ENCODE measurements around the gene MEAF6. TPM values are rescaled to one million over a fixed set of nuclear protein-coding genes. Genes with fewer than 3 reads are reported as not detected.
A peak's percentile ranks its signal among the peaks of the same experiment; 100 is the strongest.

MEAF6 gene
- total RNA-seq, 6 donors from 2014 or later, result 59.9 to 131 (median 75.1) TPM

GRCh38 chr1:37482796-37483744 lies 31.5 kb downstream of the MEAF6 start:
- DNase-seq (peak in 1 of 2 donors; percentile 65), ATAC-seq (ENCODE audit: low FRiP score in 2 of 2) (no peak)
- H3K4me3 ChIP-seq, result no peak overlapping the region
- 94 to 97% methylated on average over 12 to 28 of the region's 29 CpGs for WGBS, 2 donors
- H3K4me1 ChIP-seq, result peaks cover 71 to 82% (median 77%) of the 10 kb centered on the region in 4 donors
- no peaks in the 10 kb centered on the region for H3K27me3 ChIP-seq
- no peaks in the 10 kb centered on the region for H3K9me3 ChIP-seq
- no peak for TF ChIP-seq POLR2AphosphoS5 (IDR thresholded peaks at IDR 0.05)
- H3K36me3 ChIP-seq, result peaks cover 18 to 62% (median 48%) of the 10 kb centered on the region in 4 donors
- peak overlapping the region; percentile 33 to 99 (median 89) for H3K27ac ChIP-seq

GRCh38 chr1:37482004-37482785 lies 32.4 kb downstream of the MEAF6 start:
- peak in 1 of 2 donors; percentile 48 for DNase-seq
- H3K27me3 ChIP-seq, result no peaks in the 10 kb centered on the region
- no peak overlapping the region for H3K4me3 ChIP-seq
- H3K36me3 ChIP-seq, result peaks cover 18 to 70% (median 53%) of the 10 kb centered on the region in 4 donors
- H3K4me1 ChIP-seq, result peaks cover 73 to 83% (median 79%) of the 10 kb centered on the region in 4 donors
- TF ChIP-seq POLR2AphosphoS5 (IDR thresholded peaks at IDR 0.05) (no peak), EP300 (IDR thresholded peaks at IDR 0.05) (no peak), CTCF (IDR thresholded peaks at IDR 0.05) (no peak), POLR2A (IDR thresholded peaks at IDR 0.05) (no peak)
- 93 to 94% methylated on average over 13 to 18 of the region's 18 CpGs for WGBS, 2 donors
- peak overlapping the region; percentile 16 to 99 (median 96) for H3K27ac ChIP-seq
- H3K9me3 ChIP-seq, result no peaks in the 10 kb centered on the region
- no peak for ATAC-seq (ENCODE audit: low FRiP score in 2 of 2)

DNA sequence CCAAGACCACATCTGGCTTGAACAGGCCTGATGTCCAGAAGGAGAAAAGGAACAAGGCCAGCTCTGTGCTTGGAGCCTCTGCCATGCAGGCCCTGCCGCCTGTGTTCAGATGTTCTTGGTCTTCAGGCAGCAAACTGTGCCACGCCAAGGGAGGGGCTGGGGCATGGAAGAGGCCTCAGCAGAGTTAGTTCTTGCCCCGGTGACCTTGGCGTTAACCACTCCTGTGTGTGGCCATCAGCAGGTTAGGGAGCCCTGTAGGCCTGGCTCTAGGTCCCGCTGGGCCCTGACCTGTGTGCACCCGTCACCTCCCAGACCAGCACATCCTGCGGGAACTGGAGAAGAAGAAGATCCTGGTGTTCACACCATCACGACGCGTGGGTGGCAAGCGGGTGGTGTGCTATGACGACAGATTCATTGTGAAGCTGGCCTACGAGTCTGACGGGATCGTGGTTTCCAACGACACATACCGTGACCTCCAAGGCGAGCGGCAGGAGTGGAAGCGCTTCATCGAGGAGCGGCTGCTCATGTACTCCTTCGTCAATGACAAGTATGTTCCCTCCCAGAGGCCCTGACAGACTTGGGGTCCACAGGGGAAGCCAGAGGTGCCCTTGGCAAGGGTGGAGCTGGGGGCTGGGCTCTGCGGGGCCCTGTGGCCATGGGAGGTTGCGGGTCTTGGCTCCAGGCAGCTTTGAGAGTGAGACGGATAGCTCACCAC lies 33.1 kb downstream of the MEAF6 start:
- TF ChIP-seq EP300 (IDR thresholded peaks at IDR 0.05) (no peak), POLR2AphosphoS5 (IDR thresholded peaks at IDR 0.05) (peak; percentile 18 to 45)
- Histone ChIP-seq H3K4me1 (peaks cover 73 to 83% (median 79%) of the 10 kb centered on the region in 4 donors), H3K27me3 (no peaks in the 10 kb centered on the region), H3K36me3 (peaks cover 18 to 74% (median 53%) of the 10 kb centered on the region in 4 donors), H3K4me3 (no peak overlapping the region), H3K27ac (peak overlapping the region; percentile 96 to 99 (median 96)), H3K9me3 (no peaks in the 10 kb centered on the region)
- DNase-seq (peak in 1 of 2 donors; percentile 55), ATAC-seq (ENCODE audit: low FRiP score in 2 of 2) (no peak)
- 83 to 86% methylated on average over 22 to 26 of the region's 26 CpGs for WGBS, 2 donors

GRCh38 chr1:37480581-37481288 lies 33.8 kb downstream of the MEAF6 start:
- ATAC-seq (ENCODE audit: low FRiP score in 2 of 2) (no peak), DNase-seq (no peak)
- Histone ChIP-seq H3K36me3 (peaks cover 18 to 81% (median 55%) of the 10 kb centered on the region in 4 donors), H3K27me3 (no peaks in the 10 kb centered on the region), H3K27ac (peak overlapping the region; percentile 96 to 99 (median 96)), H3K4me3 (no peak overlapping the region), H3K9me3 (no peaks in the 10 kb centered on the region), H3K4me1 (peaks cover 73 to 83% (median 79%) of the 10 kb centered on the region in 4 donors)
- 84 to 88% methylated on average over 6 to 10 of the region's 10 CpGs for WGBS, 2 donors
- TF ChIP-seq CTCF (IDR thresholded peaks at IDR 0.05), result no peak

DNA sequence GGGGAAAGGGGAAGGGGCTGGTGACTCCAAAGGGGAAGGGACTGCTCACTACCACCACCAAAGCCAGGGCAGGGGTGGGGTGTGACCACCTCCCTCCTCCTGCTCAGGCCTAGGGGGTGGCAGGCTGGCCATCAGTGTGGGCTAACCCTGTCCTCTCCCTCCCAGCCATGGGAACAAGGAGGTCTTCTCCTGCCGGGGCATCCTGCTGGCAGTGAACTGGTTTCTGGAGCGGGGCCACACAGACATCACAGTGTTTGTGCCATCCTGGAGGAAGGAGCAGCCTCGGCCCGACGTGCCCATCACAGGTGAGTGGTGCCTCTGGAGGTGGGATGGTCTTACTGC lies 34.5 kb downstream of the MEAF6 start:
- Histone ChIP-seq H3K27ac (peak overlapping the region; percentile 96 to 99 (median 96)), H3K4me3 (peak overlapping the region in 3 of 4 donors; percentile 25 to 92 (median 81)), H3K9me3 (no peaks in the 10 kb centered on the region), H3K27me3 (no peaks in the 10 kb centered on the region), H3K36me3 (peaks cover 18 to 84% (median 57%) of the 10 kb centered on the region in 4 donors), H3K4me1 (peaks cover 73 to 83% (median 79%) of the 10 kb centered on the region in 4 donors)
- TF ChIP-seq CTCF (IDR thresholded peaks at IDR 0.05) (no peak), POLR2AphosphoS5 (IDR thresholded peaks at IDR 0.05) (no peak), EP300 (IDR thresholded peaks at IDR 0.05) (no peak), POLR2A (IDR thresholded peaks at IDR 0.05) (no peak)
- DNase-seq (peak in 1 of 2 donors; percentile 48), ATAC-seq (ENCODE audit: low FRiP score in 2 of 2) (peak in 1 of 2 donors; percentile 0)
- 77 to 86% methylated on average over 4 to 5 of the region's 5 CpGs for WGBS, 2 donors

All from upper lobe of left lung (tissue), 6 donors.